HG03460 (cell line): ENCODE measurements around the gene RAP1GAP2.

Source experiments
- ATAC-seq: cut with Tn5 transposase; IDR thresholded peaks from one replicate; pipeline ENCODE4 v1.9.1; 2021; ENCODE audit not compliant: unreplicated experiment

RAP1GAP2 gene

DNA sequence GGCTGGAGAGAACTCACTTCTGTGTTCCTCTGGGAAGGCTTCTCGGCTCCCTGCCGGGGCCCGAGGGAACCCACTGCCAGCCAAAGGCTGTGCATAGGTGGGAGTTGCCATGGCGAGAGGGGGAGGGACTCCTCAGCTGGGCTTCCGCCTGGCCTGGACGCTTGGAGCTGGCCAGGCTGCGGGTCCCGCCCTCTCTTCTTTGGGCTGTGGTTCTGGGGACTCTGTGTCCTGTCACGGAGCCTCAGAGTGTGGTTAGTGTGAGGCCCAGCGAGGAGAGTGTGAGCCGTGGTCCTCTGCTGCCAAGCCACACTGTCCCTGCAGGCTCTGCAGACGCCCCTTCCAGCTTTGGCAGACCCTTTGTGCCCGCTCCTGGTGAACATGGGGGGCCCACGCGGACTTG is 144.1 kb downstream of the RAP1GAP2 start:
- ATAC-seq, result no peak

DNA sequence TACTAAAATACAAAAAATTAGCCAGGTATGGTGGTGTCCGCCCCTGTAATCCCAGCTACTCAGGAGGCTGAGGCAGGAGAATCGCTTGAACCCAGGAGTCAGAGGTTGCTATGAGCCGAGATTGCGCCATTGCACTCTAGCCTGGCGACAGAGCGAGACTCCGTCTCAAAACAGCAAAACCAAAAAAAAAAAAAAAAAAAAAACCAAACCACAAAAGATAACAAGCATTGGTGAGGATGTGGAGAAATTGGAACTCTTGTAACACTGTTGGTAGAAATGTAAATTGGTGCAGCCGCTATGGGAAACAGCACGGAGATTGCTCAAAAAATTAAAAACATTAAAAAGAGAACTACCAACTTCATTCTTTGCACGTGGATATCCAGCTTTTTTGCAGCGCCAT is 147.7 kb downstream of the RAP1GAP2 start:
- no peak for ATAC-seq

DNA sequence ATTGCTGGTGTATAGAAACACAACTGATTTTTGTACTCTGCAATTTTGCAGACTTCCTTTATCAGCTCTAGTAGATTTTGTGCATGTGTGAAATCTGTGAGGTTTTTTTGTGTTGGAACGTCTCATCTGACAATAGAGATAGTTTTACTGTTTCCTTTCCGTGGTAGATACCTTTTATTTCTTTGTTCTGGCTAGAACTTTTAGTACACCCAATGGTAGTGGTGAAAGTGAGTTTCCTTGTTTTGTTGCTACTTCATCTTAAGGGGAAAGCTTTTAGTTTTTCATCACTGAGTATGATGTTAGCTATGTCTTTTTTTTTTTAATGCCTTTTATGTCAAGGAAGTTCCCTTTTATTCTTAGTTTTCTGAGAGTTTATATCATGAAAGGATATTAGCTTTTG is 149.1 kb downstream of the RAP1GAP2 start:
- no peak for ATAC-seq

DNA sequence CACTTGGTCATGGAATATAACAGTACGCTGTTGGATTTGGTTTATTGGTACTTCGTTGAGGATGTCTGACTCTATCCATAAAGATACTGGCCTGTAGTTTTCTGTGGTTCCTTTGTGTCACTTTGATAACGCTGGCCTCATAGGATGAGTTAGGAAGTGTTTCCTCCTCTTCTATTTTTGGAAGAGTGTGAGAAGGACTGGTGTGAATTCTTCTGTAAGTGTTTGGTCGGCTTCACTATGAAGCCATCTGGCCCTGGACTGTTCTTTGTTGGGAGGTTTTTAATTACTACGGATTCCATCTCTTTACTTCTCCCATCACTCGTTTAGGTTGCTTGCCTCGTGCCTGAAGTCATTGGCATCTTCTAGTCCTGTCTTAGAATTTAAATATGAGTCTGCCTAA is 149.9 kb downstream of the RAP1GAP2 start:
- no peak for ATAC-seq

DNA sequence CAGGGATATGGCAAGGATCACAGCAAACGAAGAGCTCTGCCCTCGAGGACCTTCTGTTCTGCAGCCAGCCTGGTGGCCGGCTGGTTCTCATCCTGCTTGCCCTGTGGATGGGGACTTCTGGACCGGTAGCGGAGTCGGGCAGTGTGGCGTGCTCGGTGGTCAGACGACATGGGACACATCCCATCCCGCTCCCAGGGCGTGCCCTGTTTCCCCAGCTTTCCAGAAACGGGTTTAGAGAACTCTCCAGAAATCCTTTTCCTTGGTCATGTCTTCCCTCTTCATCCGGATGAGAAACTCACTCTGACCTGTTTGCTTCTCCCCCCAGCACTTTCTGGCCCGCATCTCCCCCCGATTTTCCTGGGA is 151.3 kb downstream of the RAP1GAP2 start:
- ATAC-seq, result no peak

DNA sequence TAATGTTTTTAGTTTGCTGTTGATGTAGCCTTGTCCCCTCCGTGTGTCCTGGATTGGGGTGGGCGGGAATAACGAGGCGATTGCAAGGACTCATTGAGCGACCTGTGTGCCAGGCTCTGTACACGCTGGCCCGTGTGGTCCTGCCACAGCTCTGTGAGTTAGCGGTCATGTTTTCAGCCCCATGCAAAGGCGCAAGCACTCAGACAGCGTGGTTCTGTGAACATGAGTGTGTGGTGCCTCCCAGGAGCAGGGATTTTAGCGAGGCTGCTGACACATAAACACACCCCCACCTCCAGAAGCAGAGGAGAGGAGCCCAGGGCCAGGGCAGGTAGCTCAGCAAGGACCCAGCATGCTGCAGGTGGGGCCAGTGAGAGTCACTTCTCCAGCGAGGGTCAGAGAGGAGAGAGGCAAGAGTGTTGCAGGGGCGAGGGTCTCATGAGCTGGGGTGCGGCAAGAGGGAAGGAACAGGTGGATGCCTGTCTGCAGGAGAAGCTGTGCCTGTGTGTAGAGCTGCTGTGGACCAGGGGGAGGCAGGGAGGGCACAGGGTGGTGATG is 151.8 kb downstream of the RAP1GAP2 start:
- ATAC-seq, result no peak

DNA sequence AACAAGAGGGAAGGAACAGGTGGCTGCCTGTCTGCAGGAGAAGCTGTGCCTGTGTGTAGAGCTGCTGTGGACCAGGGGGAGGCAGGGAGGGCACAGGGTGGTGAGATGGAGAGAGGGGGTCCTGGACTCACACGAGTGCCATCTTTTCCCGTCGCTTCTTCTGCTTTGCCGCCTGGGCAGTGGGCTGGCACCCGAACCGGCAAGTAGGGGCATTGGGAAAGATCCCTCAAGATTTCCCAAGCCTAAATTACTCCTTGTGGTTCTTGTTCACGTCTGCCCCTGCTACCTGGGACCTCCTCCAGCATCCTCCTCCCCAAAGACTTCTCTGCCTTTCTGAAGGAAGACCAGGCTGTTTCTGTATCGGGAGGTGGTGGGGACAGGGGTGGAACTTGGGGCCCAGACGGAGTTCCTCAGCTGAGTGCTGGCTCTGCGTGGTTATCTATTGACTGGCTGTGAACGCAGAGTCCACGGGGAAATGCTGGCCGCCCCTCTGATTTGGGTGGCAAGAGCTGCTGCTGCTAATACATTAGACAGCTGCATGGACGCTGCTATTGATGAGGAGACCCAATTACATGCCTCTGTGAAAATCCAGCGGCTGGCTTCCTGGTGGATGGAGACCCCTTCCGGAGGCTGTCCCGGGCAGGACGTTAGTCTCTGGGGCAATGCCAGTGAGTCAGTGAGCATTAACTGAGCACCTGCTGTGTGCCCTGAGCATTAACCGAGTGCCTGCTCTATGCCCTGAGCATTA is 152.7 kb downstream of the RAP1GAP2 start:
- no peak for ATAC-seq

DNA sequence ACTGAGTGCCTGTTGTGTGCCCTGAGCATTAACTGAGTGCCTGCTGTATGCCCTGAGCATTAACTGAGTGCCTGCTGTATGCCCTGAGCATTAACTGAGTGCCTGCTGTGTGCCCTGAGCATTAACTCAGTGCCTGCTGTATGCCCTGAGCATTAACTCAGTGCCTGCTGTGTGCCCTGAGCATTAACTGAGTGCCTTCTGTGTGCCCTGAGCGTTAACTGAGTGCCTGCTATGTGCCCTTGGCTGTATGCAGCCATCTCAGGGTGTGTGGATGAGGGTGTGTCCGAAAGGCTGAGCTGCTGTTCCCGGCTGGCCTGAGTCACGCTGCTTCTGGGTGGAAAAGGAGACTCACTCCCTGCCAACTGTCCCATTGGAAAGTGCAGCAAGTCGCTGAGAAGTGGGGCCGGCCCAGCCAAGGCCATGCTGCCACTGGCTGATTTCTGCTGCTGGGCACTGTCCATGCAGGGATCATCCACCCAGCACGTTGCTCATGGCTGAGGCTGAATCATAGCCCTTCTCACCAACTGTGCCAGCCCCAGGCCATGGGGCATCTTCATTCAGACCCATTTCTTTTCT is 153.3 kb downstream of the RAP1GAP2 start:
- ATAC-seq, result no peak

DNA sequence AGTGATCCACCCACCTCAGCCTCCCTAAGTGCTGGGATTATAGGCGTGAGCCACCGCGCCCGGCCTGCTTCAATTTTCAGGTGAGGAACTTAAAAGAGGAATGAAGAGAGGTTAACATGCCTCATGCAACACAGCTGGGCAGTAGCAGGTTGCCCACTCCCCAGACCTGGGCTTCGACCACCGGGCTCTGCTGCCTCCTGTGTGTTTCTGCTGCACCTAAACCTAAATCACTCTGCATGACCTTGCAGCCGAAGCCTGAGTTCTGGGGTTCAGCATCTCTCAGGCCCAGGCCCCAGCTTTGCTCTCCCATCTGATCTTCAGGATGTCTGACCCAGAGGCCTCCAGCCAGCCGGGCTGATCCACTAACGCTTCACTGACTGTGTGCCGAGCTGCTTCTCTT is 154.6 kb downstream of the RAP1GAP2 start:
- no peak for ATAC-seq

DNA sequence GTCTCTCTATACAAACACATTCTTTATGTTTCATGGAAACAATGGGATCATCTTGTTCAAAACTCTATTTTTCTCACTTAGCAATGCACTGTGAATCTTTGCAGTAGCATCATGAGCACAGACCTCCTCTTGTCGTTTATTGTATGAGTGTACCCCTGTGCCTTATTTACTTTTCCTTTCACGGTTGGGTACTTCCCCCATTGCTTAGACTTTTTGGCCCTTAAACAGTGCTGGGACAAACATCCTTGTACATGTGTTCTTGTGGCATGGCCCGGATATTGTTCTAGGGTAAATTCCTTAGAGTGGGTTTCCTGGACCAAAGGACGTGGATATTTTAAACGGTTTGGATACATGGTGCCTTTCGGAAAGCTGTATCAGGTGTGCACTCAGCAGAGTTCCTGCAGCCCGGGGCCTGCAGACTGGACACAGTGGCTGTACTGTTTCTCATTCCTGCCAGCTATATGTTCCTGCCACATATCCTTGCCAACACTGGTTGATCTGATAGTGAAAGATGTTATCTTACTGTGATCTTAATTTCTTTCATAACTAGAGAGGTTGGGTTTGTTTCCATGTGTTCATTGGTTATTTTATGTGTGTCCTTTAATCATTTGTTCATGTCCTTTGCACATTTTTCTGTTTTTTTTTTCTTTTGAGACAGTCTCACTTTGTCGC is 156.1 kb downstream of the RAP1GAP2 start:
- no peak for ATAC-seq

DNA sequence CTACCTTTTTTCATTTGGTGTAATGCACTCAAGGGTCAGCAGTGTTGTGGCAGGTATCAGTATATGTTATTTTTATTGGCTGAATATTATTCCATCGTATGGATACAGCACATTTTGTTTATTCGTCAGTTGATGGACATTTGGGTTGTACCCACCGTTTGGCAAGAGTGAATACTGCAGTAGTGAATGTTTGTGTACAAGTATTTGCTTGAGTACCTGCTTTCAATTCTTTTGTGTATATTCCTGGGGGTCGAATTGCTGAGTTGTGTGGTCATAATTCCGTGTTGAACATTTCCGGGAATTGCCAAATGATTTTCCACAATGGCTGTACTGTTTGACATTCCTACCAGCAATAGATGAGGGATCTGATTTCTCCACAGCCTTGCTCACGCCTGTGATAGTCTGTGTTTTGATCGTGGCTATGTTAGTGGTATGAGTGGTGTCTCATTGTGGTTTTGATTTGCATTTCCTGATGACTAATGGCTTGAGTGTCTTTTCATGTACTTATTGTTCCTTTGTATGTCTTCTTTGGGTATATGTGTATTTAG is 158.7 kb downstream of the RAP1GAP2 start:
- no peak for ATAC-seq

DNA sequence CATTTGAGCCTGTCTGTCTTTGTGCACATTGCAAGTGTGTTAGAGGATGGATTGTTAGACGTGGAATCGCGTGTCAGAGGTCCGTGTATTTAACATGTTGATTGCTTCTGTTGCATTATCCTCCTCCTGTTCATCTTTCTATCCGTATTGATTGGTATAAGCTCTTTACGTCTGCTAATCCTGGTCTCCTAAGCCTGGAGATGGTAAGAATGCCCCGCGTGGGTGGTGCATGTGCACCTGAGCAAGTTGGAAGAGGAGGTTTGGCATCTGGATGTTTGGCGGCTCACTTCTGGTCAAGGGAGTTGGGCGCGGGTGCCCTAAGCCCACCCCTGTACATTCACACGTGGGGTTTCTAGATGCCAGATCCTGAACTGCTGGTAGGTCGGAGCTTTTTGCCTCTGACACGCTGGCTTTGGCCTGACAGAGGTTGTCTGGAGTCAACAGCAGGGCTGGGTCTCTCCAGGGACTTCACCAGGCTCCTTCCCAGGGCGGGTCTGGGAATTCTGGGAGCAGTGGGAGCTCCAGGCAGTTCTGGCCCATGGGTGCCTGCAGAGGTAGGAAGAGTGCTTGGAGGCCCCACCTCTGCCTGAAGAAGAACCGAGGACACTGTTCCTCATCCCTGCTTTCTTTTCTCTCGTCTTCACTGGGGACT is 159.8 kb downstream of the RAP1GAP2 start:
- no peak for ATAC-seq

DNA sequence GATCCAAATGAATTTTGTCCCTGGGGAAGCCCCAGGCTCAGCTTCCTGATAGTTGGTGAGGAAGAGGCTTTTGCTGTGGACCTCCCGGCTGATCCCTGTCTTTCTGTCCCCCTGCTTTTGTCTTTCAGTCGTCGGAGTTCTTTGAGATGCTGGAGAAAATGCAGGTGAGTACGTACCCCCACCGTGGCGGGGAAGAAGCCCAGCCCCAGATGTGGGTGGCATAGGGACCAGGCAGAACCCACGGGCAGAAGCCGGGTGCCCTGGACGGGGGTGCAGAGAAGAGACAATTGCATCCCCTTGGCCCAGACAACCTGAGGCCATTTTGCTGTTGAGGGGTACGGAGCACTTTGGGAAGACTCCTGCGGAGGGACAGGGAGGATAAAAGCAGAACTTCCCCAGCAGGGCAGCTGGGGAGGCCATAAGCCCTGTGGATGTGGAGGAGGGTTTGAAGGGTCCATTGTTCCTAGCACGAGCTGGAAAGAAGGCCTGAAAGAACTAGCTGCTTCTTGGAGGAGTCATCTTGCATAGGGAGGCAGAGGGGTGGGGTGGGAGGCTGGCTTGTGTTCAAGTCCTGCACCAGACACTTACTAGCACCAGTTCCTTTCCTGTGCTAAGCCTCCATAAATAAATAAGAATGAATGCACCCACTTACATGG is 161.5 kb downstream of the RAP1GAP2 start:
- ATAC-seq, result no peak

DNA sequence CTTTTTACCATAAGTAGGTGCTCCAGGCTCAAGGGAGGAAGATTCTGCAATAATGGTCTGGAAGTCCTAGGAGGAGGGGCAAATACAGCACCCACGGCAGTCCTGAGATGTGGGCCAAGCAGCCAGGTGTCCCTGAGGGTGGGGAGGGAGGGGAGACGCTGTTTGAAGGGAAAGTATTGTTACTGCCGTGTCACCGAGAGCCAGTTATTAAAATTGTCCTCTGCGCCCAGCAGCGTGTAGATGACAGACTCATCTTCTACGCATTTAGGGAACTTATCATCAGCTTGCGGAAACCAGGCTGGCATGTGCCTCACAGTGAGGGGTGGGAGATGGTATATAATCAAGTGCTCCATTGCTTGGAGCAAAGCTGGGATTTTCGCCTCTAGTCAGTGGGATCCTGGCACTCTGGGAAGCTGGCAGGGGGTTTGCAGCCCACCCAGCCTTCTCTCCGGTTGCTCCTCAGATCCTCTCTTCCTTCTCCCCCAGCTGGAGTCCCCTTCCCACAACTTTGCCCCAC is 162.5 kb downstream of the RAP1GAP2 start:
- ATAC-seq, result no peak

DNA sequence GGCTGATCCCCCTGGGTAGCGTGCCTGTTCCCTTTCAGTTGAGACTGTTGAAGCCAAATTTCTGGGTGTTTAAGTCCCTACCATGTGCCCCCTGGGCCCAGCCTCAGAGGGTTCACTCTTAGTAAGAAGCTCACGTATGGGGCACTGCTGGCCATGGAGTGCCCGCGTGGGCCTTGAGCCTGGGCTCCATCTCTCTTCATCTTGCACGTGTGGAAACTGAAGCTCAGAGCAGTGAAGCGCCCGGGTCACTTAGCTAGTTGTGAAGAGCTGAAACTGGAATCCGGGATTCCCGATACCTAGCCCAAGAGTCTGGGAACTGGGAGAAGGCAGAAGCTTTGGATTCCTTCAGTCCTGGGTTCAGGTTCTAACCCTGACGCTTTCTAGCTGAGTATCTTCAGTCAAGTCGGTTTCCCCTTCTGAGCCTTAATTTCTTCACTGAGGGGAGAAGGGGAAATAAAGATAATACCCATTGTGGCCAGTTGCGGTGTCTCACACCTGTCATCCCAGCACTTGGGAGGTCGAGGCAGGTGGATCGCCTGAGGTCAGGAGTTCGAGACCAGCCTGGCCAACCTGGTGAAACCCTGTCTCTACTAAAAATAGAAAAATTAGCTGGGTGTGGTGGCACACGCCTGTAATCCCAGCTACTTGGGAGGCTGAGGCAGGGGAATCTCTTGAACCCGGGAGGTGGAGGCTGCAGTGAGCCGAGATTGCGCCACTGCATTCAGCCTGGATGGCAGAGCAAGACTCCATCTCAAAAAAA is 163.3 kb downstream of the RAP1GAP2 start:
- ATAC-seq, result no peak

DNA sequence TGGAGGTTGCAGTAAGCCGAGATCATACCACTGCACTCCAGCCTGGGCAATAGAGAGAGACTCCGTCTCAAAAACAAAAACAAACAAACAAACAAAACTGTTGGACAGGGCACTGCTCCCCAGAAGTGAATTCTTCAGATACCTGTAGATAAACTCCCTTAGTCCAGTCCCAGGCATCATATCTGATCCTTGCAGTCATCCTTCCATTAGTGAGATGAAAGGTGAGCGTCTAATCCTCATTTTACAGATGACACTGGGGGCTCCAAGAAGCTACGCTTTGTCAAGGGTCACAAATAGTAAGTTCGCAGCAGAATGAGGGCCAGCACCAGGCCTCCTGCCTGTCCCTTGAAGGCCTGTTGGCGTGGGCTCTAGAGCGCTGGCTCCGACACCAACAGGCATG is 165.2 kb downstream of the RAP1GAP2 start:
- ATAC-seq, result no peak

DNA sequence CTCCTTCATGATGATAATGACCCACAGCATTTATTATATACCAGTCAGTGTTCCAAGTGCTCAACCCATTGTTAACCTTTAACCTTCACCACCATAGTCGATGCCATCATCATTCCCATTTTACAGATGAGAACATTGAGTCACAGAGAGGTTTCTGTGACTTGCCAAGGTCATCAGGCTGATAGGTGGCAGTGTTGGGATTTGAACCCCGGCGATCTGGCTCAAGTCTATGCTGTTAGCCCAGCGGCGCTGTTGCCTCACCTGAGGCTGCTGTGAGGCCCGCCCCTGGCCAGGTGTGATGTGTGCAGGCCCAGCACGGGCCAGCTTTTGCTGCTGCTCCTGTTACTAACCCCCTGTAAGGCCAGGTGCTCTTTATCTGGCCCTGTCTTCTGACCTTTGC is 166.0 kb downstream of the RAP1GAP2 start:
- no peak for ATAC-seq

DNA sequence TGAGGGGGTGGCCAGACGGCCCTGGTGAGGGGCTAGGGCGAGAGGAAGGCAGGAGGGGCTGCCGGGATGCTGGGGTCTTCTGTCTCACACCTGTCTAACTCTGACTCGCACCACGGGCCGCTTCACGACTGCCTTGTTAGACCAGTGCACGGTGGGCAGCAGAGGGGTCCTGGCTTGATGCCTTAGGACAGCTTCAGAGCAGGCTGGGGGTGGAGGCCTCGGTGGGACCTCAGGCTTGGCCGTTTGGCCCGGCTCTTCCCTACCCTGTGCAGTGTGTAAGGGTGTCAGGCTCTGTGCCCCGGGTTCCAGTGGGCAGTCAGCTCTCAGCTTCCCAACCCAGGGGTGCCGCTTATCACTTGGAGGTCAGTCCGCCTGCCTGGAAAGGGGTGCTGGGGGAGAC is 166.5 kb downstream of the RAP1GAP2 start:
- ATAC-seq, result no peak

DNA sequence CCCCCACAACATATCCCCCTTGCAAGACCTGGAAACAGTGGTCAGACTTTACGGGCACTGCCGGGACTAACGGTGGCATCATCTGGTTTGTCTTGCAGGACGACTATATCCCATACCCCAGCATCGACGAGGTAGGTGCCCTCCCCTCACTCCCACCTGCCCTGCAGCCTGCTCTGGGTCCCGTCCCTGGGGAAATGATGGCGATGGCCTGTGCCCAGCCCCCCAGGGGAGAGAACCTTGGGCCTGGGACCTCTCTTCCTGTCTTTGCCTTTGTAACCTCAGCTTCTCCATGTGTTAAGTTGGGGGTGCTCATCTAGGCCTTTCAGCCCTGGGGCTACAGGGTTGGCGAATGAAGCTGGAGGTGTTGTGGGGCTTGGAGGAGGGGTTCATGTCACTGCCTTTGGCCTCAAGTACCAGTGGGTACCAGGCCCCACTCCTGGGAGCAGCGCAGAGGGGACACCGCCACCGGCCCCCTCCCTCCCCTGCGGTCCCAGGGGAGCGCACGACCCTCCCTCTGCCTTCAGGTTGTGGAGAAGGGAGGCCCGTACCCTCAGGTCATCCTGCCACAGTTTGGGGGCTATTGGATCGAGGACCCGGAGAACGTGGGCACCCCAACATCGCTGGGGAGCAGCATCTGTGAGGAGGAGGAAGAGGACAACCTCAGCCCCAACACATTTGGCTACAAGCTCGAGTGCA is 167.2 kb downstream of the RAP1GAP2 start:
- ATAC-seq, result no peak

DNA sequence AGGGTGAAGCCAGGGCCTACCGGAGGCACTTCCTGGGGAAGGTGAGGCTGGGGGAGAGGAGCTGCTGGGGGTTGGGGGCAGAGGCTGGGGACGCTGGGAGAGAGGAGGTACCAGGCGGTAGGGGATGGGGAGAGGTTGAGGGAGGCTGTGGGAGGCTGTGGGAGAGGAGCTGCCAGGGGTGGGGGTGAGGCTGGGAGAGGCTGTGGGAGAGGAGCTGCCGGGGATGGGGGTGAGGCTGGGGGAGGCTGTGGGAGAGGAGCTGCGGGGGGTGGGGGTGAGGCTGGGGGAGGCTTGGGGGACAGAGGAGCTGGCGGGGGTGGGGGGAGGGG is 167.8 kb downstream of the RAP1GAP2 start:
- no peak for ATAC-seq
